Forelimb muscle (tissue), 1 donor: ENCODE data around the gene AKT1. TPM values are rescaled to one million over a fixed set of nuclear protein-coding genes. Genes with fewer than 3 reads are reported as not detected.

Experiments used
- DNase-seq: peaks from one replicate; pipeline ENCODE4 v3.0.0-alpha.2; 2013; ENCODE audit warnings: low read depth
- polyA plus RNA-seq: library from polyadenylated mRNA; unstranded; fragments of 120-200 nt; gene quantifications from one replicate; pipeline ENCODE4 v1.2.1, GENCODE V29; 2013; ENCODE audit not compliant: insufficient read length

AKT1 gene
- polyA plus RNA-seq, 1 donor, result 207 TPM

- DNase-seq, result no peak
Measured at GRCh38 chr14:104772707-104773504, 22.6 kb downstream of the AKT1 start.

- no peak for DNase-seq
Measured at GRCh38 chr14:104771918-104772706, 23.4 kb downstream of the AKT1 start.

GRCh38 chr14:104771374-104771773 lies 24.2 kb downstream of the AKT1 start:
- DNase-seq, result no peak

- no peak for DNase-seq
Measured at GRCh38 chr14:104770851-104771272, 24.7 kb downstream of the AKT1 start.

DNA sequence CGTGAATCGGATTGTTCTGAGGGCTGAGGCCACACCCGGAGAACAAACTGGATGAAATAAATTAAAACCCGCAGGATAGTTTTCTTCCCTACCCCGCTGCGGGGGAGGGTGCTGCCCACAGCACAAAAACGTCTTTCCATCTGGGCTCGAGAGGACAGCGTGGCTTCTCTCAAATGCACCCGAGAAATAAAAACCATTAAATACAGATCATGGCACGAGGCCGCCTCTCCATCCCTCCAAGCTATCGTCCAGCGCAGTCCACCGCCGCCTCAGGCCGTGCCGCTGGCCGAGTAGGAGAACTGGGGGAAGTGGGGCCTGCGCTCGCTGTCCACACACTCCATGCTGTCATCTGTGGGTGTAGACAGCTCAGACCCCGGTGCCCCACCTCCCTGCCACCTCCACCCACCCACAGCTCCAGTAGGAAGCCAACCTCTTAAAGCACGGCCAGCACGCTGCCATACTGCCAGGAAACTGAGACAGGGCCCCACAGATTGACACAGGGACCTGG lies 25.4 kb downstream of the AKT1 start:
- no peak for DNase-seq

GRCh38 chr14:104769324-104770071 lies 26.1 kb downstream of the AKT1 start:
- DNase-seq, result no peak

- DNase-seq, result no peak
Measured at GRCh38 chr14:104768437-104769323, 26.9 kb downstream of the AKT1 start.

- no peak for DNase-seq
Measured at GRCh38 chr14:104767634-104767918, 28.0 kb downstream of the AKT1 start.

GRCh38 chr14:104766863-104767633 lies 28.5 kb downstream of the AKT1 start:
- DNase-seq, result no peak

- no peak for DNase-seq
Measured at GRCh38 chr14:104766256-104766862, 29.2 kb downstream of the AKT1 start.

DNA sequence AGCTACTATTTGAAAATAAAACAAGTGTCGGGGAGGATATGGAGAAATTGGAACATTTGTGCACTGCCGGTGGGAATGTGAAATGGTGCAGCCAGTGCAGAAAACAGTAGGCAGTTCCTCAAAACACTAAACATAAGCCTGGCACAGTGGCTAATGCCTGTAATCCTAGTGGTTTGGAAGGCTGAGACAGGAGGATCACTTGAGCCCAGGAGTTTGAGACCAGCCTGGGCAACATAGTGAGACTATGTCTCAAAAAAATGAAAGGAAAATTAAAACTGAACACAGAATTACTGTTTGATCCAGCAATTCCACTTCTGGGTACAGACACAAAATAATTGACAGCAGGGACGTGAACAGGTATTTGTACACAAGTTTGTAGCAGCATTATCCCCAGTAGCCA lies 30.0 kb downstream of the AKT1 start:
- DNase-seq, result no peak

DNA sequence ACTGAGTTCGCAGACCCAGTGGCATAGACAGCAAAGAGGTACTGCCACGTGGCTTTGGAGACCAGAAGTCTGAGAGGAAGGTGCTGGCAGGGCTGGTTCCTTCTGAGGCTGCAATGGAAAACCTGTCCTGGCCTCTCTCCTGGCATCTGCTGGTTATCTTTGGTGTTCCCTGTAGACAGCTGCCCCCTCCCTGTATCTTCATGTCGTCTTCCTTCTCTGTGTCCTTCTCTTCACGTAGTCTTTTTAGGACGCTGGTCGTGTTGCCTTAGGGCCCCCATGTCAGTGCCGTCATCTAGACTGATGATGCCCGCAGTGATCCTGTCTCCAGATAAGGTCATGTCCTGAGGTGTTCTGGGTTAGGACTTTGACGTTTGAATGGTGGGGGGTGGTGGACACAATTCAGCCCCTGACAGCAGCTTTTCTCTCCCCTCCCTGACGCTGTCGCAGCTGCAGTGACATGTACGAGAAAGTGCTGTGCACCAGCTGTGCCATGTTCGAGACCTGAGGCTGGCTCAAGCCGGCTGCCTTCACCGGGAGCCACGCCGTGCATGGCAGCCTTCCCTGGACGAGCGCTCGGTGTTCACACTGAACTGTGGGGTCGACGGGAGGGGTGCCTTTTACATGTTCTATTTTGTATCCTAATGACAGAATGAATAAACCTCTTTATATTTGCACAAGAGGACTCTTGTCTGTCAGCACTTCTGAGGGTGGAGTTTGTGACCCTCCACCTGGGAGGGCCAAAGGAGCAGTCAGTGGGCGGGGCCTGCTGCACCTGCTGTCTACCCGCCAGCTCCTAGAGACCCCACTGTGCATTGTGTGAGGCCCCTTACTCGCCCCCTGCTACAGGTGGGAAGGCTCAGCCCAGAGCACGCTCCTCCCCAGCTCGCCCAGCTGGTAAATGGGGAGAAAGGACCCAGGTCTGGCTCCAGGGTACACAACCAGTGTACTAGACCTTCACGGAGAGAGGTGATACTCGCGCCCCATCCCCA lies 36.3 kb downstream of the AKT1 start:
- DNase-seq, result no peak

GRCh38 chr14:104757681-104758392 lies 37.7 kb downstream of the AKT1 start:
- no peak for DNase-seq

- DNase-seq, result no peak
Measured at GRCh38 chr14:104757238-104757585, 38.3 kb downstream of the AKT1 start.

DNA sequence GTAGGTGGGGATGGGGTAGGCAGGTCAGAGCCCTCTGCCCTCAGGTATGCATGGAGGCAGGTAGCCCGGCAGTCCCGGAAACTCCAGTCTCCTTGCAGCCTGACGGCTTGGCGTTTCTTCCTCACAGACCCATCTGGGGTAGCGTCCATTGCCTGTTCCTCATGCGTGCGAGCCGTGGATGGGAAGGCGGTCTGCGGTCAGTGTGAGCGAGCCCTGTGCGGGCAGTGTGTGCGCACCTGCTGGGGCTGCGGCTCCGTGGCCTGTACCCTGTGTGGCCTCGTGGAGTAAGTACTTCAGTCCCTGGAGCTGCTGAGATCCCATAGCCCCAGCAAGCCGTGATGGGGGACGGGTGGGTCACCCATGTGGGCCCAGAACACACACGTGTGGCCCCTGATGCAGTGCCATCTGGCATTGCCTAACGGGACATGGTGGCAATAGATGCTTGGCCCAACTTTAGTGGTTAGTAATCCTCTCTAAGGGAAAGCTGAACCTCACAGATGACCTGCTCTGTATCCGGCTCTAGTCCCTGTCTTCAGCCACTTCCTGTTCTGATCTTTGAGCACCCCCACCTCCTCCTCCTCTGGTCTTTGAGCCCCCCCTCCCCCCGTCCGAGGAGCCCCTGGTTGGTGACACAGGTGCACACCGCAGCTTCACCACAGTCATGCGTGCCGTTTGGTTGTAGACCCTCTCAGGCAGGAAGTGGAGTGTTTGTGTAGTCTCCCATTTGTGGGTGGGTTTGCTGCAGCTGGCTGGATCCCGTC lies 38.9 kb downstream of the AKT1 start:
- no peak for DNase-seq

DNA sequence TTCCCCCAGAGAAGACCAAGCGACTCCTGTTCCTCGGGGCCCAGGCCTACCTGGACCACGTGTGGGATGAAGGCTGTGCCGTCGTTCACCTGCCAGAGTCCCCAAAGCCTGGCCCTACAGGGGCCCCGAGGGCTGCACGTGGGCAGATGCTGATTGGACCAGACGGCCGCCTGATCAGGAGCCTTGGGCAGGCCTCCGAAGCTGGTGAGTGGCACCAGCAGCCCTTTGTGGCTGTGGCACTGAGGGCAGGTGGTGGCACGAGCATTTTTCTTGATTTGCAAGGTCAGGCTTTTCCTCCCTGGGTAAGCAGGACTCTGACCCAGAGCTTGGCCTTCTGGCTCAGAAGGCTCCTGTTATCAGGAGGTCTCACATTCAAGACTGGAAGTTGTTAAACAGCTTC lies 39.9 kb downstream of the AKT1 start:
- no peak for DNase-seq

DNA sequence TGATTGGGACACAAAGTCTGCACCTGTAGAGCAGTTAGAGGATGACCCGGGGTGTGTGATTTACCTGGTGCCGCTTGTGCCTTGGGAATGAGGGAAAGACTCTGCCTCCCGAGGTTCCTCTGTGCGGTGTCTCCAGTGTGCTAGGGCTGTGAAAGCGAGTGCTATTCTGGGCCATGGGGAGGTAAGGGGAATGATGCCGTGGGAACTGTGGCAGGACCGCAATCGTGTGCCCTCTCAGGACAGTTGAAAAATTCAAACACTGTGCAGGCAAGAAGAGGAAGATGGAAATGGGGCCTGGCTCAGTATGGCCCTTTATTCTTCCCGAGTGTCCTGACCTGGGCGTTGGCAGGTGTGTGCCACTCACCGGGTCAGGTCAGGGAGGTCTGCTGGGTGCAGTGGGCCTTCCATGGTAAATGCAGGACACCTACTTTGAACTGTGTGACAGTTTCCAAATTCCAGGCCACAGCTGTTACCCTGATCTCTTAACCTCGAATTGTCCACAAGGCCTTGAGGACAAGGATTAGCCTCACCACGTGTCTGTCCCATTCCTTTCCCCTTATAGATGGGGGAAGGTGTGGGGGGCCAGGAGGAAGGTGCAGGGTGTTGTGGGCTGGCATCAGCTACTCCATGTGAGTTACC lies 41.2 kb downstream of the AKT1 start:
- DNase-seq, result no peak
